Keratinocyte (primary cell): ENCODE results near the gene SMTN. TPM values are rescaled to one million over a fixed set of nuclear protein-coding genes. Genes with fewer than 3 reads are reported as not detected.

Experiments used
- DNase-seq: peaks from one replicate; pipeline ENCODE4 v3.0.0-alpha.2; 2011; ENCODE audit warnings: low read depth, missing footprints, low spot score
- FAIRE-seq: peaks from 2 replicates; lab custom pipeline; 2011; peaks lifted over from hg19 to GRCh38; lab: Jason Lieb, UNC
- H2AFZ ChIP-seq: 2 replicates; pipeline ENCODE4 v1.6.0; 2012; ENCODE audit warnings: low read length, control low read depth, inconsistent platforms; ENCODE audit not compliant: control insufficient read depth
- H3K27ac ChIP-seq: 2 replicates; pipeline ENCODE4 v1.5.1; 2011; ENCODE audit warnings: low read length; ENCODE audit not compliant: control insufficient read depth, insufficient read depth
- H3K27me3 ChIP-seq: 3 replicates; pipeline ENCODE4 v1.6.0; 2011; ENCODE audit warnings: low read length; ENCODE audit not compliant: control insufficient read depth, insufficient read depth; ENCODE audit errors: extremely low read depth
- H3K36me3 ChIP-seq, 2 experiments: 2 replicates in 1 of 2; 3 replicates in 1 of 2; pipeline ENCODE4 v1.5.1; 2011; ENCODE audit warnings: low read length in 2 of 2, mild to moderate bottlenecking in 1 of 2; ENCODE audit not compliant: control insufficient read depth in 2 of 2, insufficient read depth in 2 of 2; ENCODE audit errors: extremely low read depth in 1 of 2
- H3K4me1 ChIP-seq: 3 replicates; pipeline ENCODE4 v1.5.1; 2011; ENCODE audit warnings: low read length; ENCODE audit not compliant: control insufficient read depth, insufficient read depth; ENCODE audit errors: extremely low read depth
- H3K4me2 ChIP-seq: 3 replicates; pipeline ENCODE4 v1.6.0; 2011; ENCODE audit warnings: low read depth, low read length; ENCODE audit not compliant: control insufficient read depth, insufficient read depth; ENCODE audit errors: extremely low read depth
- H3K4me3 ChIP-seq, 3 experiments: fragments of 200-600 bp in 1 of 3; sonication (generic) in 1 of 3; 2 replicates in 2 of 3; 3 replicates in 1 of 3; pipeline ENCODE4 v1.5.1; 2011 to 2016; ENCODE audit warnings: low read length in 3 of 3, mild to moderate bottlenecking in 3 of 3, control low read depth in 2 of 3, inconsistent platforms in 1 of 3, low read depth in 1 of 3, mixed read lengths in 1 of 3, mixed run types in 1 of 3, moderate library complexity in 1 of 3; ENCODE audit not compliant: control insufficient read depth in 2 of 3, insufficient read depth in 2 of 3; ENCODE audit errors: extremely low read depth in 1 of 3
- H3K79me2 ChIP-seq: 2 replicates; pipeline ENCODE4 v1.6.0; 2012; ENCODE audit warnings: low read length; ENCODE audit not compliant: control insufficient read depth, insufficient read depth
- H3K9ac ChIP-seq: 3 replicates; pipeline ENCODE4 v1.6.0; 2011; ENCODE audit warnings: low read length; ENCODE audit not compliant: control insufficient read depth, insufficient read depth; ENCODE audit errors: extremely low read depth
- H3K9me1 ChIP-seq: 3 replicates; pipeline ENCODE4 v1.6.0; 2011; ENCODE audit warnings: low read length; ENCODE audit not compliant: control insufficient read depth, insufficient read depth; ENCODE audit errors: extremely low read depth
- H3K9me3 ChIP-seq: 2 replicates; pipeline ENCODE4 v1.5.1; 2012; ENCODE audit warnings: low read depth, low read length; ENCODE audit not compliant: control insufficient read depth
- H4K20me1 ChIP-seq: 3 replicates; pipeline ENCODE4 v1.6.0; 2011; ENCODE audit warnings: low read length; ENCODE audit not compliant: control insufficient read depth, insufficient read depth; ENCODE audit errors: extremely low read depth
- CTCF ChIP-seq, 3 experiments: IDR thresholded peaks in 1 of 3; conservative IDR thresholded peaks in 1 of 3; optimal IDR thresholded peaks in 1 of 3; 2 replicates in 2 of 3; 3 replicates in 1 of 3; pipeline versions ENCODE3 to v1.5.1; 2011; ENCODE audit warnings: low read length in 3 of 3, mild to moderate bottlenecking in 3 of 3, moderate library complexity in 2 of 3, control low read depth in 1 of 3, inconsistent platforms in 1 of 3; ENCODE audit not compliant: insufficient read depth in 2 of 3; ENCODE audit errors: extremely low read depth in 1 of 3
- EZH2 ChIP-seq: IDR thresholded peaks from one replicate; pipeline ENCODE4 v1.6.1; 2012; ENCODE audit warnings: inconsistent platforms, mild to moderate bottlenecking, low read length, moderate library complexity
- dilution Hi-C: fragments of 300-500 bp; cut with MboI; formaldehyde crosslinking; loops from one replicate; pipeline ENCODE4 v1.7.0; 2020; ENCODE audit warnings: low sequenced_read_pairs; ENCODE audit not compliant: extremely low pct_ligation_motif_present
- polyA plus RNA-seq, 5 experiments: library from polyadenylated mRNA; depleted of rRNA in 3 of 5; stranded (reverse) in 3 of 5; stranded (forward) in 1 of 5; unstranded in 1 of 5; fragments of >200 nt; gene quantifications; 1 replicate in 1 of 5; 2 replicates in 3 of 5; 3 replicates in 1 of 5; pipeline versions ENCODE4 v1.2.1 to v1.2.3, GENCODE V29; 2011 to 2012; ENCODE audit warnings: missing spikeins in 2 of 5, low read depth in 1 of 5, low replicate concordance in 1 of 5

Gene SMTN
- polyA plus RNA-seq, 1 donor (not counting 4 experiments of a cell fraction or from before 2014, with no cell fraction given), result 61.2 TPM

GRCh38 chr22:31150615-31151014, 69.5 kb downstream of the SMTN start:
- no peak overlapping the region for H3K4me3 ChIP-seq
- dilution Hi-C loops, result no loop called here
- no peaks in the 10 kb centered on the region for H3K36me3 ChIP-seq
- H3K27me3 ChIP-seq, result no peaks in the 10 kb centered on the region
- H3K79me2 ChIP-seq, result no peaks in the 10 kb centered on the region
- DNase-seq, result no peak
- FAIRE-seq, result no peak
- H3K4me2 ChIP-seq, result no peak overlapping the region
- H3K9me1 ChIP-seq, result no peaks in the 10 kb centered on the region
- no peak overlapping the region for H3K27ac ChIP-seq
- peak; percentile 12 to 44 (median 13) for TF ChIP-seq CTCF (optimal IDR thresholded peaks at IDR 0.05 in 1 of 3, IDR thresholded peaks at IDR 0.05 in 1 of 3, conservative IDR thresholded peaks at IDR 0.05 in 1 of 3; ENCODE audit: extremely low read depth in 1 of 3, insufficient read depth in 2 of 3, low read length in 3 of 3)
- no peak for TF ChIP-seq EZH2
- H3K9ac ChIP-seq, result no peak overlapping the region
- H2AFZ ChIP-seq, result no peak overlapping the region
- peaks cover 7% of the 10 kb centered on the region for H3K4me1 ChIP-seq
- H3K9me3 ChIP-seq, result no peaks in the 10 kb centered on the region
- no peaks in the 10 kb centered on the region for H4K20me1 ChIP-seq

GRCh38 chr22:31151872-31152271, 70.8 kb downstream of the SMTN start:
- H3K36me3 ChIP-seq, result no peaks in the 10 kb centered on the region
- no peak overlapping the region for H3K4me3 ChIP-seq
- H2AFZ ChIP-seq, result no peak overlapping the region
- no peak for FAIRE-seq
- peaks cover 10% of the 10 kb centered on the region for H3K4me1 ChIP-seq
- H3K27ac ChIP-seq, result no peak overlapping the region
- H3K4me2 ChIP-seq, result no peak overlapping the region
- no peaks in the 10 kb centered on the region for H3K79me2 ChIP-seq
- TF ChIP-seq CTCF (optimal IDR thresholded peaks at IDR 0.05 in 1 of 3, IDR thresholded peaks at IDR 0.05 in 1 of 3, conservative IDR thresholded peaks at IDR 0.05 in 1 of 3; ENCODE audit: extremely low read depth in 1 of 3, insufficient read depth in 2 of 3, low read length in 3 of 3), result no peak
- no peak for TF ChIP-seq EZH2
- H4K20me1 ChIP-seq, result no peaks in the 10 kb centered on the region
- dilution Hi-C loops, result no loop called here
- H3K27me3 ChIP-seq, result no peaks in the 10 kb centered on the region
- no peak overlapping the region for H3K9ac ChIP-seq
- H3K9me3 ChIP-seq, result no peaks in the 10 kb centered on the region
- H3K9me1 ChIP-seq, result no peaks in the 10 kb centered on the region
- DNase-seq, result no peak
